Measurements from ENCODE around the gene NPTN. TPM values are rescaled to one million over a fixed set of nuclear protein-coding genes. Genes with fewer than 3 reads are reported as not detected.

The NPTN gene
- total RNA-seq, 2 donors from 2014 or later = 31.6 to 51.0 TPM

DNA sequence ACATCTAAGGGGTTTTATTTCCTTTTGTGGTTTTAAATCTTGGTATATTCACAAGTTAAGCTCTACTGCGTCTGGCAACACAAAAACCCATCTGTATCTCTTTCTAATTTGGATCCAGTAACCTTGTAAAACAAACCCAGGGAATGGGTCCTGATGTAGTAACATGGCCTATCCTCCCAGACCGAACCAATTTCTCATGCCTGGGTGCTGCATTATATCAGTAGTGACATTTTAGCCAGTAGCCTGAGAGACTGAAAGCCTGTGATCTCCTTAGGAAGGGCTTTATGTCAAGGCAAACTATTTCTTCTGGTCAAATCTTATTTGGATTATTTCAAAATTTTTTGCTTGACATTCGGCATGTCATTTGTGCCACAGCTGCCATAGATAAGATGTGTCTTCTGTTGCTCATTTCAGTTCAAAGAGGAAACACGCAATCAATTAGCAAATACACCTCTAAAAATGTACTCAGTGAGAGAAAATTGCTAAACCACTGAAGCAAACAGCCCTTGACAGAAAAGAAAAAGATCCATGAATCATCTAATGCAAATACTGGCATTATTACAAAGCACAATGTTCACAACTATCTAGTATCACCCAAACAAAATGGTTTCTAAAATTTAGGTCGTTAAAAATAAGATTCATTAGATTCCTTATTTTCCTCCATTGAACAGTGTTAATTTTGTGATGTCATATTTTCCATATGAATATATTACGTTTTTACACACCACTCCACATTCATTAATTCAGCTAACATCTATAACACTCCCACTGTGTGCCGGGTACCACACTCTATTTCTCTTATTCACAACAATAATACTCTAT is 4.0 kb downstream of the NPTN start:
- Mint-ChIP-seq H3K27ac (peak overlapping the region; percentile 63), H3K4me1 (ENCODE audit: low read depth) (peaks cover 61% of the 10 kb centered on the region), H3K4me3 (peak overlapping the region in 1 of 2 donors; percentile 47), H3K9me3 (no peaks in the 10 kb centered on the region), H3K27me3 (ENCODE audit: low read depth) (no peaks in the 10 kb centered on the region), H3K36me3 (ENCODE audit: insufficient read depth in 2 of 2) (peaks cover 0 to 2% of the 10 kb centered on the region in 2 donors)
- DNase-seq = no peak
- no peak for ATAC-seq (replicated peaks in 1 of 2)

GRCh38 chr15:73628102-73628501 is 5.1 kb downstream of the NPTN start:
- H3K9me3 Mint-ChIP-seq = no peaks in the 10 kb centered on the region
- no peaks in the 10 kb centered on the region for H3K27me3 Mint-ChIP-seq (ENCODE audit: low read depth)
- no peak overlapping the region for H3K27ac Mint-ChIP-seq
- peaks cover 0 to 2% of the 10 kb centered on the region in 2 donors for H3K36me3 Mint-ChIP-seq (ENCODE audit: insufficient read depth in 2 of 2)
- peaks cover 53% of the 10 kb centered on the region for H3K4me1 Mint-ChIP-seq (ENCODE audit: low read depth)
- ATAC-seq (replicated peaks in 1 of 2) (no peak), DNase-seq (no peak)
- no peak overlapping the region for H3K4me3 Mint-ChIP-seq

DNA sequence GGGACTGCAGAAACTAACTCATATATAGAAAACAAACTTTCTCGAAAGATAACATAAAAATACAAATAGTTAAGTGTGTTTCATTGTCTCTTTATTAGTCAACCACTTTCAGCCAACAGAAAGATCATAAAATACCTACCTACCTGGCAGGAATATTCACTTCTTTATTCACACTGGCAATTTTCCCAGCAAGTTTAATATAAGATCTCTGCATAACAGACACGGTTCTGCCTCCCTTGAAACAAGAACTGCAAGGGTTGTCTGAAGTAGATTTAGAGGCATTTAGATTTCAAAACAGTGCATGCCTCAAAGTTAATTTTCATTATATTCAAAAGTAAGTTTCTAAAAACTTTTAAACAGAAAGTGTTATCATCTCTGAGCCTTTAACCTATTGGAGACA is 7.1 kb downstream of the NPTN start:
- no peaks in the 10 kb centered on the region for H3K36me3 Mint-ChIP-seq (ENCODE audit: insufficient read depth in 2 of 2)
- no peak overlapping the region for H3K27ac Mint-ChIP-seq
- peaks cover 48% of the 10 kb centered on the region for H3K4me1 Mint-ChIP-seq (ENCODE audit: low read depth)
- no peaks in the 10 kb centered on the region for H3K27me3 Mint-ChIP-seq (ENCODE audit: low read depth)
- no peak overlapping the region for H3K4me3 Mint-ChIP-seq
- no peak for ATAC-seq (replicated peaks in 1 of 2)
- H3K9me3 Mint-ChIP-seq = no peaks in the 10 kb centered on the region
- DNase-seq = no peak

DNA sequence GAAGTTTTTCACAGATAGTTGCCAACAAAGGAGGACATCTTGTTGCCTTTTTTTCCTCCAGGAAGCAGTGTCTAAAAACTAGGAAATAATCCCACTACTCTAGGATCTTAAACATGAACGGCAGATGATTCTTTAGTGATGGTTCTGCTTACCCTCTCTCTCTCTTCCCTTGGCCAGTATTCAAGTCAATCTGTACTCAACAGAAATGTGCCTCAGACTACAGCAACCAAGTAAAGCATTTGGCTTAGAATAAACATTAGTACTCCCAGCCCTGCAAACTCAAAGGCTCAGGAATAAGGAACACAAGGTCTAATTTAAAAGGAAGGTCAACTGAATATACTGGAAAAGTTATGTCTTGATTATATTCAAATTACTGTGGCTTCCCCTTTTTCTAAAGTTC is 8.7 kb downstream of the NPTN start:
- no peak for DNase-seq
- Mint-ChIP-seq H3K9me3 (no peaks in the 10 kb centered on the region), H3K36me3 (ENCODE audit: insufficient read depth in 2 of 2) (no peaks in the 10 kb centered on the region), H3K4me3 (no peak overlapping the region), H3K27me3 (ENCODE audit: low read depth) (no peaks in the 10 kb centered on the region), H3K27ac (no peak overlapping the region), H3K4me1 (ENCODE audit: low read depth) (peaks cover 43% of the 10 kb centered on the region)
- no peak for ATAC-seq (replicated peaks in 1 of 2)

- ATAC-seq (replicated peaks in 1 of 2) (no peak), DNase-seq (no peak)
- H3K27me3 Mint-ChIP-seq (ENCODE audit: low read depth) = no peaks in the 10 kb centered on the region
- H3K4me3 Mint-ChIP-seq = peak overlapping the region in 1 of 2 donors; percentile 61
- no peaks in the 10 kb centered on the region for H3K9me3 Mint-ChIP-seq
- H3K36me3 Mint-ChIP-seq (ENCODE audit: insufficient read depth in 2 of 2) = peaks cover 0 to 2% of the 10 kb centered on the region in 2 donors
- H3K27ac Mint-ChIP-seq = no peak overlapping the region
- H3K4me1 Mint-ChIP-seq (ENCODE audit: low read depth) = peaks cover 42% of the 10 kb centered on the region
Measured at GRCh38 chr15:73621286-73621826, 11.8 kb downstream of the NPTN start.

DNA sequence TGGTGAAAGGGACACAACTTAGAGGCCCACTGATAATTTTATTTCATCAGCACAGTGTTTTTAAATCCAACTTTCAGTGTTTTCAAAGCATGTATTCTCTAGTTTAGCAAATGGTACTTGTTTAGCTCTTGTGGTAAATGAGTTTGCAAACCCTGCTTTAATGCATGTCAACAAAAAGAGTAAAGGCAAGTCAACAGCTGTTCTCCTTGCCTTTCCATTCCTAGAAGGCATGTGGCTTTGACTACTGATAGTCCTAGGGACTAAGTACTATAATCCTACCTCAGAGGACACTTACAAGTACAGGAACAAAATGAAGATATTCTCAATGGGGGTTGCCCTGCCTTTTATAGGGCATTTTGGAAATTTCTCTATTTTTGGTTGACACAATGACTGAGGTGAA is 13.1 kb downstream of the NPTN start:
- DNase-seq (no peak), ATAC-seq (replicated peaks in 1 of 2) (no peak)
- H3K36me3 Mint-ChIP-seq (ENCODE audit: insufficient read depth in 2 of 2) = peaks cover 0 to 2% of the 10 kb centered on the region in 2 donors
- H3K9me3 Mint-ChIP-seq = no peaks in the 10 kb centered on the region
- no peak overlapping the region for H3K27ac Mint-ChIP-seq
- H3K4me3 Mint-ChIP-seq = no peak overlapping the region
- H3K4me1 Mint-ChIP-seq (ENCODE audit: low read depth) = peaks cover 43% of the 10 kb centered on the region
- H3K27me3 Mint-ChIP-seq (ENCODE audit: low read depth) = no peaks in the 10 kb centered on the region

GRCh38 chr15:73617913-73618312 is 15.3 kb downstream of the NPTN start:
- ATAC-seq (replicated peaks in 1 of 2) = no peak
- peaks cover 43% of the 10 kb centered on the region for H3K4me1 Mint-ChIP-seq (ENCODE audit: low read depth)

GRCh38 chr15:73617301-73617831 is 15.8 kb downstream of the NPTN start:
- no peak overlapping the region for H3K4me3 Mint-ChIP-seq
- peaks cover 0 to 2% of the 10 kb centered on the region in 2 donors for H3K36me3 Mint-ChIP-seq (ENCODE audit: insufficient read depth in 2 of 2)
- ATAC-seq (replicated peaks in 1 of 2) (no peak), DNase-seq (no peak)
- no peak overlapping the region for H3K27ac Mint-ChIP-seq
- H3K4me1 Mint-ChIP-seq (ENCODE audit: low read depth) = peaks cover 43% of the 10 kb centered on the region
- H3K9me3 Mint-ChIP-seq = no peaks in the 10 kb centered on the region
- H3K27me3 Mint-ChIP-seq (ENCODE audit: low read depth) = no peaks in the 10 kb centered on the region

More at GRCh38 chr15:73617913-73618312, 15.3 kb downstream of the NPTN start:
- no peak for DNase-seq
- Mint-ChIP-seq H3K9me3 (no peaks in the 10 kb centered on the region), H3K4me3 (no peak overlapping the region), H3K27me3 (ENCODE audit: low read depth) (no peaks in the 10 kb centered on the region), H3K27ac (no peak overlapping the region), H3K36me3 (ENCODE audit: insufficient read depth in 2 of 2) (peaks cover 0 to 2% of the 10 kb centered on the region in 2 donors)

DNA sequence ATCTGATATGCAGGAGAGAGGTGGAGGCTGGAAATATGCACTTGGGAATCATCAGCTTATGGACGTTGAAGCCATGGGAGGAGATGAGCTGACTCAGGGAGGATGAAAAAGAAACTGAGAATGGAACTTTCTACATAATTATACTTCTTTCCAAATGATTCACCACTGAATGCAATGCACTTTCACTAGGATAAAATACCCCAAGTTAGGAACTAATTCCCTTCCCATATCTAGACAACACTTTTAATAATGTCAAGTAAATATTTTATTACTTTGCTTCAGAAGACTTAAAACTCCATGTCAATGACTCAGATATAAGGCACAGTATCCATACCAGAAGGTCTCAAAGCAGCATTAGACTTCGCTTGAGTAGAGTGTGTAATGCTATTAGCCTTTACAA is 24.2 kb downstream of the NPTN start:
- Mint-ChIP-seq H3K4me1 (ENCODE audit: low read depth) (peaks cover 38% of the 10 kb centered on the region), H3K4me3 (peak overlapping the region in 1 of 2 donors; percentile 9), H3K36me3 (ENCODE audit: insufficient read depth in 2 of 2) (no peaks in the 10 kb centered on the region), H3K9me3 (no peaks in the 10 kb centered on the region), H3K27me3 (ENCODE audit: low read depth) (no peaks in the 10 kb centered on the region), H3K27ac (peak overlapping the region; percentile 24)
- ATAC-seq (replicated peaks in 1 of 2) (no peak), DNase-seq (no peak)

GRCh38 chr15:73608475-73608874 is 24.7 kb downstream of the NPTN start:
- DNase-seq (no peak), ATAC-seq (replicated peaks in 1 of 2) (no peak)
- no peaks in the 10 kb centered on the region for H3K36me3 Mint-ChIP-seq (ENCODE audit: insufficient read depth in 2 of 2)
- H3K9me3 Mint-ChIP-seq = no peaks in the 10 kb centered on the region
- H3K4me1 Mint-ChIP-seq (ENCODE audit: low read depth) = peaks cover 39% of the 10 kb centered on the region
- peak overlapping the region; percentile 24 for H3K27ac Mint-ChIP-seq
- H3K4me3 Mint-ChIP-seq = no peak overlapping the region
- no peaks in the 10 kb centered on the region for H3K27me3 Mint-ChIP-seq (ENCODE audit: low read depth)

DNA sequence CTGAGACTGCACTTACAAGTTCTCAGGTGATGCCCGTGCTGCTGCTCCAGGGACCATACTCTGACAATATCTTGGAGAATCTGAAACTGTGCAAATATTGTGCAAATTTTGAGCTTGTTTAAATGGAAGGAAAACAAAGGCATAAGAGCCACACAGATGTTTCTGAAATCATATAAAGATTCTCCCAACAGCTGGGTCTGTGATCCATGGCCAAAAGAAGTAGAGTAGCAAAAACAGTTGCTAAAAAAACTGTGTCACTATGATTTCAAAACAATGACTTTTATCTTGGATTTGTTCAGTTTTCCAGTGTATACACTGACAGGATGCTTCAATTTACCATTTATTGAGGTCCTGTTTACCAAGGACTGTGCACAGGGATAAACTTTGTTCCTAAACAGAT is 25.3 kb downstream of the NPTN start:
- Mint-ChIP-seq H3K9me3 (no peaks in the 10 kb centered on the region), H3K27ac (no peak overlapping the region), H3K27me3 (ENCODE audit: low read depth) (no peaks in the 10 kb centered on the region), H3K4me3 (no peak overlapping the region), H3K4me1 (ENCODE audit: low read depth) (peaks cover 39% of the 10 kb centered on the region), H3K36me3 (ENCODE audit: insufficient read depth in 2 of 2) (no peaks in the 10 kb centered on the region)
- DNase-seq (no peak), ATAC-seq (replicated peaks in 1 of 2) (no peak)

DNA sequence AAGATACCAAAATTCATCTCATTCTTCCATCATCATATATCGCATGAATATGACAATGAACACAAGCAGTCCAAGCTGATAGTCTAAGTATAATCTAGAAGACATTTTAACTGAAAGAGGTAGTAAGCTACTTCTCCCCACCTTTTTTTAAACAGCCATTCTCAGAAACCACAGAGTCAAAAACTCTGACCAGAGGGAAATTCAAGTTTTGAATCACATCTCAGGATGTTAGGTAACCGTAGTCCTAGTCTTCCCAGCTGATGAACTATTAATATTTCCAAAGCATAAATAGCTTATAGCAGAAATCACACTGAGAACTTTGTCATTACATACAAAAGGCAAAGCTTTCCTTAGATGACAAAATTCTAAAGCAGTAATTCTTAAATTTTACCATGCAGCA is 25.8 kb downstream of the NPTN start:
- H3K36me3 Mint-ChIP-seq (ENCODE audit: insufficient read depth in 2 of 2) = no peaks in the 10 kb centered on the region
- no peaks in the 10 kb centered on the region for H3K9me3 Mint-ChIP-seq
- ATAC-seq (replicated peaks in 1 of 2) (no peak), DNase-seq (no peak)
- no peak overlapping the region for H3K4me3 Mint-ChIP-seq
- peak overlapping the region; percentile 63 for H3K27ac Mint-ChIP-seq
- no peaks in the 10 kb centered on the region for H3K27me3 Mint-ChIP-seq (ENCODE audit: low read depth)
- peaks cover 39% of the 10 kb centered on the region for H3K4me1 Mint-ChIP-seq (ENCODE audit: low read depth)

- DNase-seq = no peak
- H3K4me1 Mint-ChIP-seq (ENCODE audit: low read depth) = peaks cover 39% of the 10 kb centered on the region
- no peak overlapping the region for H3K4me3 Mint-ChIP-seq
- no peaks in the 10 kb centered on the region for H3K36me3 Mint-ChIP-seq (ENCODE audit: insufficient read depth in 2 of 2)
- no peak overlapping the region for H3K27ac Mint-ChIP-seq
- ATAC-seq (replicated peaks in 1 of 2) = no peak
- no peaks in the 10 kb centered on the region for H3K27me3 Mint-ChIP-seq (ENCODE audit: low read depth)
- no peaks in the 10 kb centered on the region for H3K9me3 Mint-ChIP-seq
Measured at GRCh38 chr15:73605759-73606436, 27.3 kb downstream of the NPTN start.
